Measurements from ENCODE around the gene TPSAB1.

TPSAB1 gene

DNA sequence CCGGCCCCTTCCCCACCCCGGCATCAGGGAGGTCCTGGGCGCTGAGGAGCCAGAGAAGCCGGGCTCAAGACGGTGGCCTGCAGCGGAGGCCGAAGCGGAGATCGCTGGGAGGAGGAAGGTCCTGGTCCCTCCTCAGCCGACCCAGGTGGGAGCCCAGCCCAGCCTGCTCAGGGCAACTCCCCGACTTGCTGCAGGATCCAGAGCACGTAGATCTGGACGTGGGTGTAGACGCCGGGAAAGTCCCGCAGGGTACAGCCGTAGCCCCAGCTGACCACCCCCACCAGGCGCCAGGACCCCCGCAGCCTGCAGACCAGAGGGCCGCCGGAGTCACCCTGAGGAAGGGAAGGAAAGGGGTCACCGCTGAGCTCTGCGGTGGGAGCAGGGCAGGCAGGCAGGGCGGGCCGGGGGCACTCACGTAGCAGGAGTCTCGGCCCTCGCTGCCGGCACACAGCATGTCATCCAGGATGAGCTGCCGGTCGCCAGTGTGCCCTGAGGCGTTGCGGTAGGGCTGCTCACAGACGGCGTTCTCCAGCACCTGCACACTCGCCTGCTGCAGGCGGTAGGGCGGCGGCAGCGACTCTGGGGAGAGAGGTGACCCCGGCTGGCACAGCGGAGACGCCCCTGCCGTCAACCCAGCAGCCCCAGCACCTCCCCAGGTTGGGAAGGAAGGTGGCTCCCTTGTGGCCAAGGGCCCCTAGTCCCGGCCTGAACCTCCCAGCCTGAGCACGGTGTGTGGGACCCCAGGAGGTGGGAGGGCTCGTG lies 20.8 kb downstream of the TPSAB1 start:
- TF ChIP-seq, protein P1, sequence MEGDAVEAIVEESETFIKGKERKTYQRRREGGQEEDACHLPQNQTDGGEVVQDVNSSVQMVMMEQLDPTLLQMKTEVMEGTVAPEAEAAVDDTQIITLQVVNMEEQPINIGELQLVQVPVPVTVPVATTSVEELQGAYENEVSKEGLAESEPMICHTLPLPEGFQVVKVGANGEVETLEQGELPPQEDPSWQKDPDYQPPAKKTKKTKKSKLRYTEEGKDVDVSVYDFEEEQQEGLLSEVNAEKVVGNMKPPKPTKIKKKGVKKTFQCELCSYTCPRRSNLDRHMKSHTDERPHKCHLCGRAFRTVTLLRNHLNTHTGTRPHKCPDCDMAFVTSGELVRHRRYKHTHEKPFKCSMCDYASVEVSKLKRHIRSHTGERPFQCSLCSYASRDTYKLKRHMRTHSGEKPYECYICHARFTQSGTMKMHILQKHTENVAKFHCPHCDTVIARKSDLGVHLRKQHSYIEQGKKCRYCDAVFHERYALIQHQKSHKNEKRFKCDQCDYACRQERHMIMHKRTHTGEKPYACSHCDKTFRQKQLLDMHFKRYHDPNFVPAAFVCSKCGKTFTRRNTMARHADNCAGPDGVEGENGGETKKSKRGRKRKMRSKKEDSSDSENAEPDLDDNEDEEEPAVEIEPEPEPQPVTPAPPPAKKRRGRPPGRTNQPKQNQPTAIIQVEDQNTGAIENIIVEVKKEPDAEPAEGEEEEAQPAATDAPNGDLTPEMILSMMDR (IDR thresholded peaks at IDR 0.05): no peak
- Histone ChIP-seq H3K27ac (no peak overlapping the region), H3K4me3 (ENCODE audit: low read depth in 1 of 2, low read length in 1 of 2) (no peak overlapping the region), H3K9me3 (no peaks in the 10 kb centered on the region), H3K27me3 (peaks cover 48% of the 10 kb centered on the region), H3K36me3 (no peaks in the 10 kb centered on the region), H3K4me1 (ENCODE audit: control insufficient read depth in 1 of 2, insufficient read depth in 1 of 2, low read depth in 1 of 2, low read length in 1 of 2) (no peaks in the 10 kb centered on the region)

DNA sequence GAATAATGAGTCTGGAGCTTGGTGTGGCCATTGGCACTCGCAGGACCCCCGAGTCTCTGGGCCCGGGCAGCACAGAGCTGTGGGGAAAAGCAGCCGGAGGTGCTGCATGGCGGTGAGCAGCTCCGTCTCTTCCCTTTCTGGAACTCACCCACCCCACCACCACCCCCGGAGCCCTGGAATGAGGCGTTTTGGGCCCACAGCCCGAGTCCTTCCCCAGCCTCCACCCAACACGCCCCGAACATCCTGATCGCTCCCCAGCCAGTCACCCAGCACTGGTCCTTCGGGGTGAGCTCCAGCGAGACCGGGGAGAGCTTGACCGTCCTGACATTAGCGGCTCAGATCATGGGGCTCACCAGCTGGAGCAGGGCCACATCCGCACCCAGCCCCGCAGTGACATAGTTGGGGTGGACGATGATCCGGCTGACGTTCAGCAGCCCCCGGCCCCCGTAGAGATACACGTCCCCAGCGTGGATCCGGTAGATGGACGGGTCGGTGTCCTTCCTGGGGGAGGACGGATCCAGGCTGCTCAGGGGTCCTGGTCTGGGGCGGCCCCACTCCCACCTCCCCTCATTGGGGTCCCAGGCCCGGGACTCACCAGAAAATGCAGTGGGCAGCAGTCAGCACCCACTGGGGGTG lies 21.8 kb downstream of the TPSAB1 start:
- TF ChIP-seq, protein P1 (IDR thresholded peaks at IDR 0.05): no peak
- Histone ChIP-seq H3K27ac (no peak overlapping the region), H3K4me1 (ENCODE audit: control insufficient read depth in 1 of 2, insufficient read depth in 1 of 2, low read depth in 1 of 2, low read length in 1 of 2) (no peaks in the 10 kb centered on the region), H3K27me3 (peaks cover 48% of the 10 kb centered on the region), H3K9me3 (no peaks in the 10 kb centered on the region), H3K36me3 (no peaks in the 10 kb centered on the region), H3K4me3 (ENCODE audit: low read depth in 1 of 2, low read length in 1 of 2) (no peak overlapping the region)

DNA sequence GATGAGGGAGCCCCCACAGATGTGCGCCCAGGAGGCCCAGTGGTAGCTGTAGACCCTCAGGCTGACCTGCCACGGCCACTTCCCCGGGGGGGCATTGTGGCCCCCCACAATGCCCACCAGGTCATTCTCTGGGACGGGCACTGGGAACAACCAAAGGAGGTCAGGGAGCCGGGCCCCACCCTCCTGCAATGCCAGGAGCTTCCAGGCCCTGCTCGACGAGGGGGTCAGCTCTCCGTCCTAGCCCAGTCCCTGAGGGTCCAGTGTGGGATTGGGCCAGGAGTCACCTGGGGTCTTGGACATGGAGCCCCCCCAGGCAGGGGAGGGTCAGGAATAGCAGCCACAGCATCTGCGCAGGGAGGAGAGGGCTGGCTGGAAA lies 22.3 kb downstream of the TPSAB1 start:
- H3K27ac ChIP-seq: no peak overlapping the region
- H3K4me3 ChIP-seq (ENCODE audit: low read depth in 1 of 2, low read length in 1 of 2): no peak overlapping the region
- TF ChIP-seq, protein P1 (IDR thresholded peaks at IDR 0.05): no peak
- no peaks in the 10 kb centered on the region for H3K9me3 ChIP-seq
- H3K4me1 ChIP-seq (ENCODE audit: control insufficient read depth in 1 of 2, insufficient read depth in 1 of 2, low read depth in 1 of 2, low read length in 1 of 2): no peaks in the 10 kb centered on the region
- peaks cover 48% of the 10 kb centered on the region for H3K27me3 ChIP-seq
- H3K36me3 ChIP-seq: no peaks in the 10 kb centered on the region

DNA sequence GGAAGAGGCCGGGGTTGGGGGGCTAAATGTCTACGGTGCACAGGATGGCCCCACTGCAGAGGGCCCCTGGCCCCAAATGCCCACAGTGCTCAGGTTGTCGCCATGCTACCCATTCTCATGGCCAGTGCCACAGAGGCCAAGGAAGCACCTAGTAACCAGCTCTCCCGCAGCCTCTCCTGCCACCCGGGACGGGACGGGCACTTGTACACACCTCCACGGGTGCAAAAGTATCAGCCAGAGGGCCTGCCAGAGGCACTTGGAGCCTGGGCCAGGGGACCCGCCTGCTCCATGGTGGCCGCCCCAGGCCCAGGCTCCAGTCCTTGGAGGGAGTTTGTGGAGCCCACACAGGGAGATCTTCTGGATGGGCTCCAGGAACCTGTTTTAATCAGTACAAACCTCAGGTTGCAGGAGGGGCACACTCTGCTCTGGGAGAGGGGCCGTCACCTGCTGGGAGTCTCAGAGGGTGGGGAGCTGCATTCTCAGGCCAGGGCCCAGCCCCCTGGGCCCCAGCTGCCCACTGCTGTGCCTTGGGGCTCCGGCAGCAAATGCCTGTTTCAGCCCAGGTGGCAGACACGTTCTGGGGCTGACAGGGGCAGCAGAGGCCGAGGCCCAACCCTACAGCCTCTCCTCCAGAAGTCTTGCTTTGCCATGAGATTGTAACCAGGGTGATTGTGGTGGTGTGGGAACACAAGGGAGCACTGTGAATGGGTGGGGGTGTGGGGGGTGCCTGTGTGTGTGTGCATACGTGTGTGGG lies 23.3 kb downstream of the TPSAB1 start:
- TF ChIP-seq, protein P1 (IDR thresholded peaks at IDR 0.05): no peak
- peaks cover 46% of the 10 kb centered on the region for H3K27me3 ChIP-seq
- H3K27ac ChIP-seq: no peak overlapping the region

DNA sequence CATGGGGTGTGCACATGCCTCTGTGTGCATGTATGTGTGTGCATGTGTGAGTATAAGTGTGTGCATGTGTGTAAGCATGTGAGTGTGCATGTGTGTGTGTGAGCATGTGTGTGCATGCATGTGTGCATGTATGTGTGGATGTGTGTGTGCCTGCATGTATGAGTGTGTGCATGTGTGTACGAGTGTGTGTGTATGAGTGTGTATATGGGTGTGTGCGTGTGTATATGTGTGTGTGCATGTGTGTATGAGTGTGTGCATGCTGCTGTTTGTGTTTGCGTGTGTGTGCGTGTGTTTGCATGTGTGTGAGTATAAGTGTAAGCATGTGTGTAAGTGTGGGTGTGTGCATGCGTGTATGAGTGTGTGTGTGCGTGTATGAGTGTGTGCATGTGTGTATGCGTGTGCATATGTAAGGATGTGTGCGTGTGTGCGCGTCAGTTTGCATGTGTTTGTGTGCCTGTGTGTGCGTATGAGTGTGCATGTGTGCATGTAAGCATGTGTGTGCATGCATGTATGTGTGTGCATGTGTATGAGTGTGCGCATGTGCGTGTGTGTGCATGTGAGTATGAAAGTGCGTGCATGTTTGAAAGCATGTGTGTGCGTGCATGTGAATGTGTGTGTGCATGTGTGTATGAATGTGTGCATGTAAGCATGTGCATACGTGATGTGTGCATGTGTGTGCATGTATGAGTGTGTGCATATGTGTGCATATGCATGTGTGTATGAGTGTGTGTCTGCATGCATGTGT lies 24.0 kb downstream of the TPSAB1 start:
- peaks cover 39% of the 10 kb centered on the region for H3K27me3 ChIP-seq
- TF ChIP-seq, protein P1 (IDR thresholded peaks at IDR 0.05): no peak

More for the DNA sequence above, 23.3 kb downstream of the TPSAB1 start:
- no peak overlapping the region for H3K4me3 ChIP-seq (ENCODE audit: low read depth in 1 of 2, low read length in 1 of 2)
- no peaks in the 10 kb centered on the region for H3K9me3 ChIP-seq
- H3K36me3 ChIP-seq: no peaks in the 10 kb centered on the region
- H3K4me1 ChIP-seq (ENCODE audit: control insufficient read depth in 1 of 2, insufficient read depth in 1 of 2, low read depth in 1 of 2, low read length in 1 of 2): no peaks in the 10 kb centered on the region

More for the DNA sequence above, 24.0 kb downstream of the TPSAB1 start:
- no peaks in the 10 kb centered on the region for H3K4me1 ChIP-seq (ENCODE audit: control insufficient read depth in 1 of 2, insufficient read depth in 1 of 2, low read depth in 1 of 2, low read length in 1 of 2)
- no peak overlapping the region for H3K4me3 ChIP-seq (ENCODE audit: low read depth in 1 of 2, low read length in 1 of 2)
- H3K9me3 ChIP-seq: no peaks in the 10 kb centered on the region
- no peak overlapping the region for H3K27ac ChIP-seq
- H3K36me3 ChIP-seq: no peaks in the 10 kb centered on the region
